GM18907 (cell line): ENCODE results near the gene PATL1.

Experiments used
- ATAC-seq: cut with Tn5 transposase; IDR thresholded peaks from one replicate; pipeline ENCODE4 v1.9.1; 2021; ENCODE audit warnings: mild to moderate bottlenecking, moderate library complexity; ENCODE audit not compliant: unreplicated experiment

Gene PATL1

GRCh38 chr11:59615637-59616395 lies 53.0 kb downstream of the PATL1 start, which contains the start of gene OSBP:
OSBP (minus strand) TSS chr11:59615774; CDS start chr11:59615664, 110 bp downstream.
- peak; percentile 93 for ATAC-seq

DNA sequence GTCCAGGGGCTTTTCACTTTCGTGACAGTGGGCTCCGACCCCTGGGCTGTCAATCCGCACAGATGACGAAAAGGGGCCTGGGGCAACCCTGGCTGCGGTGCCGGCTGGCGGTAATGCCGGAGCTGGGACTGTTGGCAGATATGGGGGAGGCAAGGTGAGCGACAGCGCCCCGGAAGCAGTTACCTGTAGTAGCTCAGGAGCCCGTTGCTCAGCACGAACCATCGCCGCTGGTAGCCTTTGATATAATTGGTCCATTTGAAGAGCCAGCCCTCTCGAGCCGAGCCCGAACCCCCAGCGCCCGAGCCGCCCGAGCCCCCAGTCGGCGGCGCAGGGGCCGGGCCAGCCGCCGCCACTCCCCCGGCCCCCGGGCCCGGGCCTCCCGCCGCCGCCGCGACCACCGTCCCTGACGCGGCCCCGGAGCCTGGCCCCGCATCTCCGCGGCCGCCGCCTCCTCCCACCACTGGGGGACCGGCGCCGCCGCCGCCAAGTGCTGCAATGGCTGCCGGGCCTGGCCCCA lies 53.7 kb downstream of the PATL1 start:
- ATAC-seq, result peak; percentile 19

GRCh38 chr11:59614277-59615119 lies 54.3 kb downstream of the PATL1 start:
- no peak for ATAC-seq

- ATAC-seq, result no peak
Measured at GRCh38 chr11:59611570-59612565, 57.0 kb downstream of the PATL1 start.

DNA sequence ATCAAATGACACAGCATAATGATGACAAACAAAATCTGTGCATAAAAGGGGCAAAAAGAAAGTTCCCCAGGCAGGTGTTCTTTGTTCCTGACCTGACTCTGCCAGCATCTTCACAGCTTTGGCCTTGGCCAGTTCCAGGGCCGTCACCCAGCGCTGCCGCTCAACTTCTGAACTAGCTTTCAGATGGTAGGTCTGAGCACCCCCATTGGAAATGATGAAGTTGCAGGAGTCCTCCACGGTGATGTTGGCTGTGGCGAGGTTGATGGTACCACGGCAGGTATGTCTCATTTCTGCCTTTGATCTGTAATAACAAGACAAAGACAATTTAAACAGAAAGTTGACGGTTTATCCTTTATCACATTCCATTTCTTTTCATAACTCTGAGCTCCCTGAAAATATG lies 58.5 kb downstream of the PATL1 start:
- no peak for ATAC-seq

- no peak for ATAC-seq
Measured at GRCh38 chr11:59607703-59608454, 61.0 kb downstream of the PATL1 start.

DNA sequence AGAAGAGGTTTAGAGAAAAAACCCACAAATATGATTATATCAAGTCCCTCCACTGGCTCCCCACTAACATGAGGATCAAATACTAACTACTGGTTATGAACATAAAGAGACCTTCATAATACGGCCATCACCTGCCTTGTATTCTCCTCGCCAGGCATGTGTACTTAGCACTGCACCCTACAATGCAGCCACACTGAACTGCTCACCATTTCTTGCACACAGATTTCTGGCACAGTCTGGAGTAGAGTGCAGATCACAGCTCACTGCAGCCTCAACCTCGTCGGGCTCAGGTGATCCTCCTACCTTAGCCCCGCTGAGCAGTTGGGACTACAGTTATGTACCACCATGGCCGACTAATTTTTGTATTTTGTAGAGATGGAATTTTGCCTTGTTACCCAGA lies 66.4 kb downstream of the PATL1 start:
- ATAC-seq, result no peak

DNA sequence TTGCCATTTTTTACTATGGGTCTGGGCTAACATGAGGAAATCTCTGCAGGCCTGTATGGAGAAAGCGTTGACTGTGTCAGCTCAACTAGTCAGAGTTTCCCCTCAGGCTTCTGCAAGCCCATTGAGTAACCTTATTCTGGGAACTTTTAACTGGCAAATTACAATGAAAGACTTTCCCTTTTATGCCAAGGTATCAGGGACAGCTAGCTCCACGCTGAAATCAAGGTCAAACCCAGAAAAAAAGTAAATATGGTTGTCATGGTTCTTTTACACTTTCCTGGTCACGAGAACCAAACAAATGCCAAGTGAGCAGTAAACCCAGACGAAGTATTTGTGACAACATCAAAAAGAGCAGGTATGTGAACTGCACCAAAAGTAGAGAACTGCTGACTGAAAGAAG lies 67.0 kb downstream of the PATL1 start:
- ATAC-seq, result no peak

DNA sequence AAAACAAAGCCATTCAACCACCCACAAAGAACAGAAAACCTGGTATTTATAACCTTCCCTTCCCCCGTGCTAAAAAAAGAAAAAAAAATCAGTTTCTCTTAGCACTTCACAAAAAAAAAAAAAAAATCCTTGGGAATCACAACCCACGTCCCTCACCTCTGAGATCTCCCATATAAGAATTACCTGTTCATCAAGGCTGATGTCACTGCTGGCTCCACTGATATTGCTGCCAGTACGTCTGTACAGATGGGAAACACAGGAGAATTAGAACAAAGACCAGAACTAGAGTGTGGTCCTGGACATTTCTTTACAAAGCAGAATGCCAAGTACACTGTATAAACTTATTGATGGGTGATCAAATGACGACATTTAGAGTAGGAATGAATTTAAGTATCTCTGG lies 68.2 kb downstream of the PATL1 start:
- ATAC-seq, result no peak

- no peak for ATAC-seq
Measured at GRCh38 chr11:59600234-59600633, 68.6 kb downstream of the PATL1 start.

DNA sequence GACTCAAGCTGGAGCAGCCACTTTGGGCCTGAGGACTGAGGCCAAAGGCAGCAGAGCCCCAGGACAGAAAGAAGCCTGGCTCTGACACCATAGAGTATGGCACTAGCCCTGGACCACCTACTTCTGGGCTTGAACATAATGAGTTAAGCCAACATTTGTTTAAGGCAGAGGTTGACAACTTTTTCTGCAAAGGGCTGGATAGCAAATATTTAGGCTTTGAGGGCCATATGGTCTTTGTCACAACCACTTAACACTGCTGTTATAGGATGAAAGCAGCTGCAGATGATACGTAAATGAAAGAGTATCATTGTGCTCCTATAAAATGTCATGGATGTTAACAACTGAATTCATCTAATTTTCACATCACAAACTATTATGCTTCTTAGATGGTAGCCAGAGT lies 69.9 kb downstream of the PATL1 start:
- no peak for ATAC-seq
